ENCODE data around the gene RAB12.

Gene RAB12

GRCh38 chr18:8602040-8602439, 7.2 kb upstream of the RAB12 start:
- no peaks in the 10 kb centered on the region for H3K9me3 ChIP-seq (ENCODE audit: severe bottlenecking)
- H3K4me3 ChIP-seq (ENCODE audit: low read depth, low read length): no peak overlapping the region
- no peaks in the 10 kb centered on the region for H3K36me3 ChIP-seq
- H3K27ac ChIP-seq: no peak overlapping the region
- DNase-seq: no peak
- no peaks in the 10 kb centered on the region for H3K27me3 ChIP-seq (ENCODE audit: insufficient read depth, low read depth, severe bottlenecking)
- TF ChIP-seq, protein P1, sequence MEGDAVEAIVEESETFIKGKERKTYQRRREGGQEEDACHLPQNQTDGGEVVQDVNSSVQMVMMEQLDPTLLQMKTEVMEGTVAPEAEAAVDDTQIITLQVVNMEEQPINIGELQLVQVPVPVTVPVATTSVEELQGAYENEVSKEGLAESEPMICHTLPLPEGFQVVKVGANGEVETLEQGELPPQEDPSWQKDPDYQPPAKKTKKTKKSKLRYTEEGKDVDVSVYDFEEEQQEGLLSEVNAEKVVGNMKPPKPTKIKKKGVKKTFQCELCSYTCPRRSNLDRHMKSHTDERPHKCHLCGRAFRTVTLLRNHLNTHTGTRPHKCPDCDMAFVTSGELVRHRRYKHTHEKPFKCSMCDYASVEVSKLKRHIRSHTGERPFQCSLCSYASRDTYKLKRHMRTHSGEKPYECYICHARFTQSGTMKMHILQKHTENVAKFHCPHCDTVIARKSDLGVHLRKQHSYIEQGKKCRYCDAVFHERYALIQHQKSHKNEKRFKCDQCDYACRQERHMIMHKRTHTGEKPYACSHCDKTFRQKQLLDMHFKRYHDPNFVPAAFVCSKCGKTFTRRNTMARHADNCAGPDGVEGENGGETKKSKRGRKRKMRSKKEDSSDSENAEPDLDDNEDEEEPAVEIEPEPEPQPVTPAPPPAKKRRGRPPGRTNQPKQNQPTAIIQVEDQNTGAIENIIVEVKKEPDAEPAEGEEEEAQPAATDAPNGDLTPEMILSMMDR (IDR thresholded peaks at IDR 0.05; ENCODE audit: low read depth, low read length): no peak

DNA sequence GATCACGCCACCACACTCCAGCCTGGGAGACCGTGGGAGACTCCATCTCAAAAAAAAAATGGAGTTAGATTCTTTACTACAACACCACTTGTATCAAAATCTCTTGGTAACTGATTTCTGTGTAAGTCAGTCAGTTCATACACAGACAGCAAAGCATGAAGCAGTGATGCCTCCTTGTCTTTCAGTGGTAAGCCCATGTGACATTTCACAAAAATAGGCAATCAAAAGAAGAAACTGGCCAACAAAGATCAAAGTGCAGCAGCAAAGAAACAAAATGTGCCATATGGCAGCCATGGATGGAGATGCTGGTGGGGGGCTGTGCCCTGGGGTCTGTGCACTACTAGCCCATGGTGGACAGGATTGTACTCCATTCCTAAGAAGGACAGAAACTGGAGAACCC, 6.7 kb upstream of the RAB12 start:
- H3K36me3 ChIP-seq: no peaks in the 10 kb centered on the region
- TF ChIP-seq, protein P1 (IDR thresholded peaks at IDR 0.05; ENCODE audit: low read depth, low read length): no peak
- H3K27ac ChIP-seq: no peak overlapping the region
- no peaks in the 10 kb centered on the region for H3K27me3 ChIP-seq (ENCODE audit: insufficient read depth, low read depth, severe bottlenecking)
- no peaks in the 10 kb centered on the region for H3K9me3 ChIP-seq (ENCODE audit: severe bottlenecking)
- no peak overlapping the region for H3K4me3 ChIP-seq (ENCODE audit: low read depth, low read length)
- DNase-seq: no peak

DNA sequence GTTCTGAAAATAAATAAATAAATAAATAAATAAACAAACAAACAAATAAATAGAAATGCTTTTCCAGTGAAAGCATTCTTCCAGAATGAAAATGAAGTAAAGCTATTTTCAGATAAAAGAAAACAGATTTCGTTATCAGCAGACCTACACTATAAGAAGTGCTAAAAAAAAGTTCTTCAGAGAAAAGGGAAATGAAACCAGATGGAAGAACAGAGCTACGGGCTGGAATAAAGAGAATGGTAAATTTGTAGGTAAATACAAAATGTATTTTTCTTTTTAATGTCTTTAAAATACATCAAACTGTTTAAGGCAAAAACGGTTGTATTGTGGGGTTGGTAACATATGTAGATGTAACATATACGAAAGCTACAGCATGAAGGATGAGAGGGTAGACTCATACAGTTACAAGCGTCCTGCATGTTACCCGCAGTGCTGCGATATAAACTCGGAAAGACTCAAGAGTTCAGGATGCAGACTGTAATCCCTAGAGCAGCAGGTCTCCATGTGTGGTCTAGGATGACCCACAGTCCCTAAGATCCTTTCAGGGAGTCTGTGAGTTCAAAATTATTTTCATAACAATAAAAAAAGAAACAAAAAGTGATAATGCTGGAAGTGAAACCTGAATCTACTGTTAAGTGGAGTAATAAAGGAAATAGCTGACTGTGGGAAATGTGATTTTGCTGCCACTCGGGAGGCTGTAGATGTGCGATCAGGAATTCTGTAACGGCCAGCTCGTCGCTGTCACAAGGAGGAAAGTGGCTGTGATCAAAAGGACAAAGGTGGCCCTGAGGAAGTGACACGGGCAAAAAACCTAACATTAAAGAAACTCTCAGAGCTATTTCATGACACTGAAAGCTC, 5.3 kb upstream of the RAB12 start:
- Histone ChIP-seq H3K4me3 (ENCODE audit: low read depth, low read length) (no peak overlapping the region), H3K36me3 (no peaks in the 10 kb centered on the region), H3K9me3 (ENCODE audit: severe bottlenecking) (no peaks in the 10 kb centered on the region), H3K27ac (no peak overlapping the region), H3K27me3 (ENCODE audit: insufficient read depth, low read depth, severe bottlenecking) (no peaks in the 10 kb centered on the region)
- TF ChIP-seq, protein P1 (IDR thresholded peaks at IDR 0.05; ENCODE audit: low read depth, low read length): no peak
- no peak for DNase-seq

DNA sequence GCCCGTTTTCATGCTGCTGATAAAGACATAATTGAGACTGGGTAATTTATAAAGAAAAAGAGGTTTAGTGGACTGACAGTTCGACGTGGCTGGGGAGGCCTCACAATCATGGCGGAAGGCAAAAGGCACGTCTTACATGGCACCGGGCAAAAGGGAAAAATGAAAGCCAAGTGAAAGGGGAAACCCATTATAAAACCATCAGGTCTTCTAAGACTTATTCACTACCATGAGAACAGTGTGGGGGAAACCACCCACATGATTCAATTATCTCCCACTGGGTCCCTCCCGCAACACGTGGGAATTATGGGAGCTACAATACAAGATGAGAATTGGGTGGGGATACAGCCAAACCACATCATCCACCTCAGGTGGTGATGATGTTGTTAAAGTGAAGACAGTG, 3.3 kb upstream of the RAB12 start:
- H3K4me3 ChIP-seq (ENCODE audit: low read depth, low read length): no peak overlapping the region
- DNase-seq: no peak
- H3K27ac ChIP-seq: no peak overlapping the region
- no peaks in the 10 kb centered on the region for H3K27me3 ChIP-seq (ENCODE audit: insufficient read depth, low read depth, severe bottlenecking)
- peaks cover 3% of the 10 kb centered on the region for H3K36me3 ChIP-seq
- H3K9me3 ChIP-seq (ENCODE audit: severe bottlenecking): no peaks in the 10 kb centered on the region
- TF ChIP-seq, protein P1 (IDR thresholded peaks at IDR 0.05; ENCODE audit: low read depth, low read length): no peak

- peaks cover 14% of the 10 kb centered on the region for H3K36me3 ChIP-seq
- no peaks in the 10 kb centered on the region for H3K27me3 ChIP-seq (ENCODE audit: insufficient read depth, low read depth, severe bottlenecking)
- peak overlapping the region; percentile 68 for H3K4me3 ChIP-seq (ENCODE audit: low read depth, low read length)
- H3K9me3 ChIP-seq (ENCODE audit: severe bottlenecking): no peaks in the 10 kb centered on the region
- H3K27ac ChIP-seq: peak overlapping the region; percentile 65
- TF ChIP-seq, protein P1 (IDR thresholded peaks at IDR 0.05; ENCODE audit: low read depth, low read length): no peak
- DNase-seq: no peak
These were observed 1.2 kb upstream of the RAB12 start for GRCh38 chr18:8607776-8608742.
